ENCODE measurements around the gene GH1. TPM values are rescaled to one million over a fixed set of nuclear protein-coding genes. Genes with fewer than 3 reads are reported as not detected.

Gene GH1
- total and polyA plus RNA-seq, 2 experiments from 2014 or later: not detected

DNA sequence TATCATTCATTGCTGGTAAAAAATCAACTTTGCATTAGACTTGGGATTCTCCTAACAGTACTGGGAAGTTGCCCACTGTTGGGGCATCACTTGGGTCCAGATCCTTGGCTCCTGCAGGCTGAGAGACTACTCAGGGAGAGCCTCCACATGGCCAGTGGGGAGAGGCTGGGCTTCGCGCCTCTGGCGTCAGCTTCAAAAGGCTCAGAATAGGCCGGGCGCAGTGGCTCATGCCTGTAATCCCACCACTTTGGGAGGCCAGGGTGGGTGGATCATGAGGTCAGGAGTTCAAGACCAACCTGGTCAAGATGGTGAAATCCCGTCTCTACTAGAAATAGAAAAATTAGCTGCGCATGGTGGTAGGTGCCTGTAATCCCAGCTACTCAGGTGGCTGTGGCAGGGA is 4.2 kb downstream of the GH1 start:
- no peaks in the 10 kb centered on the region for H3K36me3 ChIP-seq (replicated peaks; ENCODE audit: insufficient read depth, low read depth)
- no peaks in the 10 kb centered on the region for H4K20me1 ChIP-seq (ENCODE audit: insufficient read depth, poor library complexity, severe bottlenecking)
- no peak overlapping the region for H3K4me2 ChIP-seq
- no peaks in the 10 kb centered on the region for H3K9me3 ChIP-seq (ENCODE audit: low read depth)
- no peak for DNase-seq (ENCODE audit: low spot score)
- H3K27ac ChIP-seq: no peak overlapping the region
- no peaks in the 10 kb centered on the region for H3K4me1 ChIP-seq (ENCODE audit: insufficient read depth)
- no peak overlapping the region for H3K4me3 ChIP-seq
- H3K79me2 ChIP-seq: no peaks in the 10 kb centered on the region
- WGBS (ENCODE audit: low lambda C conversion rate, missing lambda C conversion rate): 96% methylated on average over 7 of the region's 7 CpGs
- H3K9me2 ChIP-seq (replicated peaks; ENCODE audit: insufficient read depth): no peaks in the 10 kb centered on the region
- no peak overlapping the region for H2AFZ ChIP-seq
- peaks cover 7% of the 10 kb centered on the region for H3K27me3 ChIP-seq
- no peak for TF ChIP-seq EZH2 (IDR thresholded peaks at IDR 0.05; ENCODE audit: borderline replicate concordance)
- TF ChIP-seq, protein P1, sequence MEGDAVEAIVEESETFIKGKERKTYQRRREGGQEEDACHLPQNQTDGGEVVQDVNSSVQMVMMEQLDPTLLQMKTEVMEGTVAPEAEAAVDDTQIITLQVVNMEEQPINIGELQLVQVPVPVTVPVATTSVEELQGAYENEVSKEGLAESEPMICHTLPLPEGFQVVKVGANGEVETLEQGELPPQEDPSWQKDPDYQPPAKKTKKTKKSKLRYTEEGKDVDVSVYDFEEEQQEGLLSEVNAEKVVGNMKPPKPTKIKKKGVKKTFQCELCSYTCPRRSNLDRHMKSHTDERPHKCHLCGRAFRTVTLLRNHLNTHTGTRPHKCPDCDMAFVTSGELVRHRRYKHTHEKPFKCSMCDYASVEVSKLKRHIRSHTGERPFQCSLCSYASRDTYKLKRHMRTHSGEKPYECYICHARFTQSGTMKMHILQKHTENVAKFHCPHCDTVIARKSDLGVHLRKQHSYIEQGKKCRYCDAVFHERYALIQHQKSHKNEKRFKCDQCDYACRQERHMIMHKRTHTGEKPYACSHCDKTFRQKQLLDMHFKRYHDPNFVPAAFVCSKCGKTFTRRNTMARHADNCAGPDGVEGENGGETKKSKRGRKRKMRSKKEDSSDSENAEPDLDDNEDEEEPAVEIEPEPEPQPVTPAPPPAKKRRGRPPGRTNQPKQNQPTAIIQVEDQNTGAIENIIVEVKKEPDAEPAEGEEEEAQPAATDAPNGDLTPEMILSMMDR (IDR thresholded peaks at IDR 0.05; ENCODE audit: poor library complexity): no peak
- TF ChIP-seq EZH2phosphoT487 (IDR thresholded peaks at IDR 0.05; ENCODE audit: low read depth, severe bottlenecking, unreplicated experiment): no peak

DNA sequence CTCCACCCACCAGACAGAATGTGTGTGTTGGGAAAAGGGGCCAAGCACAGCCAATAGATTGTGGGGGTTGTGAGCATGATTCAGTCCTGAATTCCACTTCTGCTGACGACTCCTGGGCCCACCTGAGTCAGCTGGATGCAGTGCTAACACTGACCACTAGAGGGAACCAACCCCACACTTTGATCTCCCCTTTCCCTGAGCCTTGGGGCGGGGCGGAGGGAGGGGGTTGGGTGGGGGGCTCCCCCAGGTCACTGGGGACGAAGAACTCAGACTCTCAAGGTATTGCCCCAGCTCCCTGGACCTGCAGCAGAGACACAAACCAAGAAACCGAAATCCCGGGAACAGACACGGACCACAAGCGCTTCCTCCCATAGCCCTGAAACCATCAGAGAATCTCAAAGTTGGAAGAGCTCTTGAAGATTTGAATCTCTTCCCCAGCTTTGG is 7.0 kb downstream of the GH1 start:
- peak; percentile 48 for DNase-seq (ENCODE audit: low spot score)
- 49% methylated on average over 7 of the region's 8 CpGs for WGBS (ENCODE audit: low lambda C conversion rate, missing lambda C conversion rate)

DNA sequence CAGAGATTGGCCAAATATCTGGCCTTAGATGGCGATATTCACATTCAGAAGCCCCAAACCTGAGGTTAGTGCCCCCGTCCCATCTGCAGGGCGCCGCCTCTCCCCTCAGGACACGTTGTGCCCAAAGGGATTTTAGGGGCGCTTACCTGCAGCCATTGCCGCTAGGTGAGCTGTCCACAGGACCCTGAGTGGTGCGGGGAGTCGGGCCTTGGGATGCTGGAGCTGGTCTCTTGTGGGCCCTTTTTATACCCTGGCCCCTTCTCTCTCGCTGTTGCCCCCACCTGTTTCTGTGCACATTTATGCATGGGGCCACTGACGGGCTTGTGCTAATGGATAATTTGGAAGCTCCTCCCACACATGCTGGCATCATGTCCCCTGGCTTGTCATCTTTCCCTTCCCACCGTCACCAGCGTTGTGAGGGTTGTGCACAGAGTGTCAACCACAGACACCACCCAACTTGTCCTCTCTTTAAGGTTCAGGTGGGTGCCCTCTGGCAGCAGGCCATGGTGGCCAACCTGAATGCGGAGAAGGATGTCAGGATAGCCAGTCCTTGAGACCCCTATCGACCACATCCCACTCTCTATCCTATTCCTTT is 7.5 kb downstream of the GH1 start, which contains the start of gene CSHL1:
Gene CSHL1 (minus strand): TSS at position 218 of the 595 bp plus-strand sequence. CDS start 62 bp downstream, at position 156.
- Histone ChIP-seq H3K4me3 (no peak within 1 kb of the TSS), H4K20me1 (ENCODE audit: insufficient read depth, poor library complexity, severe bottlenecking) (no peaks in the 10 kb centered on the region), H3K27me3 (peaks cover 3% of the 10 kb centered on the region), H3K27ac (no peak within 1 kb of the TSS), H3K4me1 (ENCODE audit: insufficient read depth) (no peaks in the 10 kb centered on the region), H2AFZ (no peak within 1 kb of the TSS), H3K36me3 (replicated peaks; ENCODE audit: insufficient read depth, low read depth) (no peaks in the 10 kb centered on the region), H3K79me2 (no peaks in the 10 kb centered on the region), H3K9me2 (replicated peaks; ENCODE audit: insufficient read depth) (no peaks in the 10 kb centered on the region), H3K4me2 (no peak within 1 kb of the TSS), H3K9me3 (ENCODE audit: low read depth) (no peaks in the 10 kb centered on the region)
- DNase-seq (ENCODE audit: low spot score): no peak
- TF ChIP-seq EZH2 (IDR thresholded peaks at IDR 0.05; ENCODE audit: borderline replicate concordance) (no peak), EZH2phosphoT487 (IDR thresholded peaks at IDR 0.05; ENCODE audit: low read depth, severe bottlenecking, unreplicated experiment) (no peak)
- TF ChIP-seq, protein P1 (IDR thresholded peaks at IDR 0.05; ENCODE audit: poor library complexity): no peak
- WGBS (ENCODE audit: low lambda C conversion rate, missing lambda C conversion rate): 74% methylated on average over 15 of the region's 15 CpGs

More for the DNA sequence above, 7.0 kb downstream of the GH1 start:
- H3K27ac ChIP-seq: no peak overlapping the region
- no peaks in the 10 kb centered on the region for H3K36me3 ChIP-seq (replicated peaks; ENCODE audit: insufficient read depth, low read depth)
- no peaks in the 10 kb centered on the region for H3K4me1 ChIP-seq (ENCODE audit: insufficient read depth)
- H3K79me2 ChIP-seq: no peaks in the 10 kb centered on the region
- TF ChIP-seq EZH2phosphoT487 (IDR thresholded peaks at IDR 0.05; ENCODE audit: low read depth, severe bottlenecking, unreplicated experiment): no peak
- TF ChIP-seq, protein P1 (IDR thresholded peaks at IDR 0.05; ENCODE audit: poor library complexity): peak; percentile 80
- H3K4me2 ChIP-seq: no peak overlapping the region
- no peak overlapping the region for H3K4me3 ChIP-seq
- no peaks in the 10 kb centered on the region for H3K9me2 ChIP-seq (replicated peaks; ENCODE audit: insufficient read depth)
- H4K20me1 ChIP-seq (ENCODE audit: insufficient read depth, poor library complexity, severe bottlenecking): no peaks in the 10 kb centered on the region
- H3K27me3 ChIP-seq: peaks cover 3% of the 10 kb centered on the region
- H3K9me3 ChIP-seq (ENCODE audit: low read depth): no peaks in the 10 kb centered on the region
- H2AFZ ChIP-seq: no peak overlapping the region
